Hepatocyte (in vitro differentiated cells): ENCODE results near the gene ARHGAP30. TPM values are rescaled to one million over a fixed set of nuclear protein-coding genes. Genes with fewer than 3 reads are reported as not detected.
"Not testable (repeated sequence)": the region's sequence is repeated elsewhere in the genome, so short reads cannot be mapped to it uniquely, and the experiment has no call there.

Experiments used
- DNase-seq: peaks from one replicate; pipeline ENCODE4 v3.0.0-alpha.2; 2016; ENCODE audit warnings: low spot score
- H2AFZ ChIP-seq: fragments of 200-600 bp; sonication (generic); 2 replicates; pipeline ENCODE4 v1.6.0; 2016; ENCODE audit warnings: antibody characterized with exemption, mild to moderate bottlenecking
- H3K27ac ChIP-seq: fragments of 200-600 bp; sonication (generic); 2 replicates; pipeline ENCODE4 v1.5.1; 2016; ENCODE audit warnings: mild to moderate bottlenecking
- H3K27me3 ChIP-seq: fragments of 200-600 bp; sonication (generic); 2 replicates; pipeline ENCODE4 v1.6.1; 2016
- H3K36me3 ChIP-seq: fragments of 200-600 bp; sonication (generic); replicated peaks from 2 replicates; pipeline ENCODE4 v1.5.1; 2016; ENCODE audit warnings: low read depth; ENCODE audit not compliant: insufficient read depth
- H3K4me1 ChIP-seq: fragments of 200-600 bp; sonication (generic); 2 replicates; pipeline ENCODE4 v1.5.1; 2016; ENCODE audit warnings: mild to moderate bottlenecking, moderate library complexity; ENCODE audit not compliant: insufficient read depth
- H3K4me2 ChIP-seq: fragments of 200-600 bp; sonication (generic); 2 replicates; pipeline ENCODE4 v1.6.0; 2016
- H3K4me3 ChIP-seq: fragments of 200-600 bp; sonication (generic); 2 replicates; pipeline ENCODE4 v1.5.1; 2016; ENCODE audit warnings: mild to moderate bottlenecking
- H3K79me2 ChIP-seq: fragments of 200-600 bp; sonication (generic); 2 replicates; pipeline ENCODE4 v1.6.0; 2017; ENCODE audit warnings: mild to moderate bottlenecking
- H3K9me2 ChIP-seq: fragments of 200-600 bp; sonication (generic); replicated peaks from 2 replicates; pipeline ENCODE4 v1.6.0; 2017; ENCODE audit warnings: mild to moderate bottlenecking; ENCODE audit not compliant: insufficient read depth
- H3K9me3 ChIP-seq: fragments of 200-600 bp; sonication (generic); 2 replicates; pipeline ENCODE4 v1.5.1; 2016; ENCODE audit warnings: low read depth, mild to moderate bottlenecking
- H4K20me1 ChIP-seq: fragments of 200-600 bp; sonication (generic); 2 replicates; pipeline ENCODE4 v1.6.0; 2016; ENCODE audit warnings: mild to moderate bottlenecking; ENCODE audit not compliant: insufficient read depth, poor library complexity, severe bottlenecking
- CTCF ChIP-seq: fragments of 200-600 bp; sonication (generic); IDR thresholded peaks from 2 replicates; pipeline ENCODE4 v1.5.1; 2016; ENCODE audit warnings: antibody characterized with exemption, mild to moderate bottlenecking; ENCODE audit not compliant: poor library complexity
- EZH2 ChIP-seq: fragments of 200-600 bp; sonication (generic); IDR thresholded peaks from 2 replicates; pipeline ENCODE4 v1.6.1; 2016; ENCODE audit warnings: antibody characterized with exemption, mild to moderate bottlenecking, borderline replicate concordance
- EZH2phosphoT487 ChIP-seq: fragments of 200-600 bp; sonication (generic); IDR thresholded peaks from one replicate; pipeline ENCODE4 v1.6.1; 2018; ENCODE audit warnings: antibody characterized with exemption, mild to moderate bottlenecking, low read depth, moderate library complexity; ENCODE audit not compliant: unreplicated experiment, severe bottlenecking
- WGBS: methylation state at CpG from one replicate; pipeline ENCODE4 v1.1.6; 2016; ENCODE audit warnings: low lambda C conversion rate; ENCODE audit errors: missing lambda C conversion rate; 5-methylcytosine and 5-hydroxymethylcytosine counted together
- polyA plus RNA-seq: library from polyadenylated mRNA; unstranded; fragments of >200 nt; fragmentation: Nextera tagmentation; extraction: Ambion mirVana; gene quantifications from 2 replicates; pipeline ENCODE4 v1.2.1, GENCODE V29; 2016
- total RNA-seq: library from RNA; depleted of rRNA; stranded (reverse); fragments of >200 nt; gene quantifications from 2 replicates; pipeline ENCODE4 v1.2.3, GENCODE V29; 2014

ARHGAP30 gene
- total and polyA plus RNA-seq, 2 experiments from 2014 or later, result 0.80 to 1.7 TPM

- peak overlapping the region; percentile 99 for H3K27ac ChIP-seq
- no peaks in the 10 kb centered on the region for H3K27me3 ChIP-seq
- peaks cover 36% of the 10 kb centered on the region for H3K79me2 ChIP-seq
- peak overlapping the region; percentile 76 for H3K4me2 ChIP-seq
- H3K36me3 ChIP-seq, result no peaks in the 10 kb centered on the region
- no peaks in the 10 kb centered on the region for H3K9me2 ChIP-seq
- peak overlapping the region; percentile 24 for H3K4me3 ChIP-seq
- peak; percentile 97 for DNase-seq
- H4K20me1 ChIP-seq, result peaks cover 7% of the 10 kb centered on the region
- TF ChIP-seq CTCF (no peak), EZH2phosphoT487 (no peak)
- peaks cover 15% of the 10 kb centered on the region for H3K4me1 ChIP-seq
- H3K9me3 ChIP-seq, result no peaks in the 10 kb centered on the region
- 19% methylated on average over 29 of the region's 34 CpGs for WGBS
- H2AFZ ChIP-seq, result peak overlapping the region; percentile 26
Observed at GRCh38 chr1:161021165-161021969, 48.3 kb downstream of the ARHGAP30 start.

DNA sequence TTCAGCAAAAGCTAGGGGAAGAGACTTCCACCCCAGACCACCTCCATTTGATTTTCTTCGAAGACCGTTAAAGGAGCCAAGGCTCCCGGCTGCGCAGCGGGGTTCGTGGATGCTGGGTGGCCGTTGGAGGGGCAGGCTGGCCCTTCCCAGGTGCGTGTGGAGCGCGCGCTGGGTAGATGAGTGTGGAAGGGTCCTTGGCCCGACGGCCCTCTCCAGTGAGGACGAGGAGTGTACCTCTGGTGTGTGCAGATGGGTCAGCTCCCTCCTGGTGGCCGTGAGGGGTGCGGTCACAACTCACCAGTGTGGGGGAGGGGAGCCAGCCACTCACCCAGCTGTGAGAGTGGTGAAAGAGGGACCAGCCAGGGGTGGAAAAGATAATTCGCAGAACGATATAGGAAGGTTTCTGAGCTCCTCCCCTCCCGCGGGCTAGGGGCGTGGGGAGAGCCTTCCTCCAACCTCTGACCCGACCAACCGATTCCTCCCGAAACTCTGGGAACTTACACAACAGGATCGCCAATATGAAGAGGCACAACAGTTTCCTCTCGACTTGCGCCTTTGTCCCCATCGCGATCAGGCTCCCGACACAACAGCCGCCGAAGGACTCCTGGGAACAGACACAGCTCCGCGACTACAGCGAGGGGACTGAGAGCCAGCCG is 49.1 kb downstream of the ARHGAP30 start, which contains the start of gene F11R:
Gene F11R, minus strand, starts transcription at position 644 of the 656 bp plus-strand sequence. Its CDS starts 79 bp downstream, at position 565.
- Histone ChIP-seq H3K4me1 (peaks cover 17% of the 10 kb centered on the region), H3K27me3 (no peaks in the 10 kb centered on the region), H3K36me3 (no peaks in the 10 kb centered on the region), H3K9me2 (no peaks in the 10 kb centered on the region), H3K9me3 (no peaks in the 10 kb centered on the region), H3K79me2 (peaks cover 43% of the 10 kb centered on the region), H3K4me2 (peak within 1 kb of the TSS; percentile 76), H3K27ac (peak within 1 kb of the TSS; percentile 99), H4K20me1 (peaks cover 7% of the 10 kb centered on the region), H3K4me3 (peak within 1 kb of the TSS; percentile 64), H2AFZ (peak within 1 kb of the TSS; percentile 26)
- under 1% methylated on average over 33 of the region's 36 CpGs for WGBS
- peak; percentile 15 for TF ChIP-seq CTCF
- TF ChIP-seq EZH2phosphoT487, result no peak
- DNase-seq, result peak; percentile 90

DNA sequence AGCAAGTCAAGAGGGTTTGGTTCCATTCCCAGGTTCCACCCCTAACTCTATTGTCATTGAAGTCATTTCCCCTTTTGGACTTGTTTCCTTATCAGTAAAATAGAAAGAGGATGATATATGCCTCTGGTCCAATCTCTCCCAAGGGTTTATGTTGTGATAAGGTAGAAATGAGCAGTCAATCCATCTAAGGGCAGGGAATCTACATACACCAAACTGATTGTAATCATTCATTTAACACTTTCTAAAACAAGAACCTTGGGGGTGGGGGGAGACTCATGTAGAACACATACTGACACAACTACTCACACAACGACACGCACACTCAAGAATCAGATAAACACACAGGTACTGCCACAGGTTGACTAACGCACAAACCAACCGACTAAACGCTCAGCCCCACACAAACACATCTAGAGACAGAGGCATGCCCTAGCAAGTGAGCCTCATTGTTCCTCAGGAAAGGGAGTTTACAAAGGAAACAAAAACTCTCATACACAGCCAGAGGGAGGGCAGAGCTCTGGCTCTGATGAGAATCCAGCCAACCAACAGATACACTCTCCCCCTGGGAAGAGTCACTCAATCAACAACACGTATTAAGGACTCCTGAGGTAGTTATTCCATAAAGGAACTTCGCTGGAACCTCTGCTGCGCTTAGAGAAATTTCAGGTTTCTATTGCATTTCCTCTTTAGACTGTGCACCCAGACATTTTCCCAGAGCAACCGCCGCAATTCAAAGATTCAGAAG is 49.8 kb downstream of the ARHGAP30 start:
- Histone ChIP-seq H2AFZ (no peak overlapping the region), H3K9me3 (no peaks in the 10 kb centered on the region), H3K4me1 (peaks cover 19% of the 10 kb centered on the region), H3K27me3 (no peaks in the 10 kb centered on the region), H4K20me1 (peaks cover 7% of the 10 kb centered on the region), H3K9me2 (no peaks in the 10 kb centered on the region), H3K4me3 (peak overlapping the region; percentile 64), H3K27ac (peak overlapping the region; percentile 99), H3K36me3 (no peaks in the 10 kb centered on the region), H3K79me2 (peaks cover 50% of the 10 kb centered on the region), H3K4me2 (peak overlapping the region; percentile 76)
- TF ChIP-seq CTCF, result no peak
- TF ChIP-seq EZH2phosphoT487, result no peak
- no peak for TF ChIP-seq EZH2
- DNase-seq, result no peak
- WGBS, result 11% methylated on average over 10 of the region's 10 CpGs

DNA sequence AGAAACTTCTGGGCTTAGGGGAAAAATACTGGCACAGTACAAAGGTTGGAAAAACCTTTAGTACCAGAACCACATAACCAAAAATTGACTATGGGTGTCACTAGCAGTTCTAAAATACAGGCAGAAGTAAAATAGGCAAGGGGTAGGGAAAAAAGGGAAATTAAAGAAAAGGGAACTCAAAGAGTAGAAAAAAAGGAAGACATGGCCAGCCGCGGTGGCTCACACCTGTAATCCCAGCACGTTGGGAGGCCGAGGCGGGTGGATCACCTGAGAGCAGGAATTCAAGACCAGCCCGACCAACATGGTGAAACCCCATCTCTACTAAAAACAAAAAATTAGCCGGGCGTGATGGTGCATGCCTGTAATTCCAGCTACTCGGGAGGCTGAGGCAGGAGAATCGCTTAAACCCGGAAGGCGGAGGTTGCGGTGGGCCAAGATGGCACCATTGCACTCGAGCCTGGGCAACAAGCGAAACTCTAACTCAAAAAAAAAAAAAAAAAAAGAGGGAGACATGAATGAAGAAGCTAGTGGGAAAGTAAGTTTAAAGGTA is 50.5 kb downstream of the ARHGAP30 start:
- H3K79me2 ChIP-seq, result peaks cover 55% of the 10 kb centered on the region
- not testable (repeated sequence) for H3K9me3 ChIP-seq, H3K36me3 ChIP-seq, H2AFZ ChIP-seq, H3K27me3 ChIP-seq, H3K9me2 ChIP-seq, DNase-seq, H4K20me1 ChIP-seq
- H3K4me1 ChIP-seq, result peaks cover 26% of the 10 kb centered on the region
- H3K4me2 ChIP-seq, result peak overlapping the region; percentile 76
- H3K4me3 ChIP-seq, result peak overlapping the region; percentile 64
- H3K27ac ChIP-seq, result peak overlapping the region; percentile 99
- WGBS, result 74% methylated on average over 14 of the region's 15 CpGs
